B cell (primary cell): Measurements from ENCODE around the gene GLP2R.

Source experiments
- CTCF ChIP-seq: fragments of 200-600 bp; IDR thresholded peaks from one replicate; pipeline ENCODE4 v1.8.0; 2022; ENCODE audit warnings: antibody characterized with exemption, mild to moderate bottlenecking
- EZH2 ChIP-seq: IDR thresholded peaks from 2 replicates; pipeline ENCODE4 v1.6.1; 2012; ENCODE audit warnings: borderline replicate concordance, low read depth, mild to moderate bottlenecking, moderate library complexity, low read length; ENCODE audit not compliant: insufficient read depth, poor library complexity, severe bottlenecking

- no peak for TF ChIP-seq CTCF
- TF ChIP-seq EZH2 = no peak
Observed at GRCh38 chr17:9790889-9791876, 34.5 kb upstream of the GLP2R start, which contains the start of gene DHRS7C.
